K562 (cell line): ENCODE results near the gene VEGFA. TPM values are rescaled to one million over a fixed set of nuclear protein-coding genes. Genes with fewer than 3 reads are reported as not detected.

Experiments
- ATAC-seq: fragments of 200-7000 bp; cut with Tn5 transposase; 3 replicates; pipeline ENCODE4 v1.9.1; 2020; ENCODE audit warnings: moderate library complexity
- BruUV-seq: library from RNA; stranded (reverse); fragments of 400-500 nt; replicated peaks from 2 replicates; lab custom pipeline; 2021; lab: Mats Ljungman, UMichigan
- CTCF ChIA-PET: fragments of 300-600 bp; formaldehyde crosslinking; extraction: SDS; loops from one replicate; lab custom pipeline; 2021; ENCODE audit warnings: low intra/inter-chr PET ratio; lab: Yijun Ruan, JAX
- POLR2A ChIA-PET: fragments of 300-600, 350-650 bp; sonication (Branson Sonifier 250); formaldehyde crosslinking; extraction: SDS; loops from one replicate; lab custom pipeline; 2021; ENCODE audit warnings: antibody characterized with exemption, inconsistent platforms; lab: Yijun Ruan, JAX
- DNase-seq, 4 experiments: peaks; one replicate each; pipeline versions ENCODE4 v3.0.0 to v3.0.0-alpha.2; 2011 to 2018; ENCODE audit warnings: low spot score in 3 of 4, mixed read lengths in 3 of 4; ENCODE audit errors: extremely low read depth in 1 of 4
- FAIRE-seq: peaks from 2 replicates; lab custom pipeline; 2011; peaks lifted over from hg19 to GRCh38; lab: Jason Lieb, UNC
- H2AFZ ChIP-seq: 2 replicates; pipeline ENCODE4 v1.6.0; 2011; ENCODE audit warnings: low read depth, low read length, control low read depth, inconsistent platforms
- H3K27ac ChIP-seq: fragments of 200-600 bp; 3 replicates; pipeline ENCODE4 v1.8.0; 2011; ENCODE audit warnings: low read depth, mild to moderate bottlenecking, control low read depth, inconsistent platforms, low read length, moderate library complexity, mixed read lengths; ENCODE audit errors: extremely low read depth
- H3K27me3 ChIP-seq, 2 experiments: fragments of 300-600 bp in 1 of 2; 2 replicates in 1 of 2; 3 replicates in 1 of 2; pipeline versions ENCODE4 v1.6.0 to v1.8.0; 2011; ENCODE audit warnings: inconsistent platforms in 2 of 2, low read length in 2 of 2, mild to moderate bottlenecking in 1 of 2, mixed read lengths in 1 of 2, moderate library complexity in 1 of 2; ENCODE audit not compliant: control insufficient read depth in 2 of 2, insufficient read depth in 2 of 2
- H3K36me3 ChIP-seq: fragments of 300-600 bp; 3 replicates; pipeline ENCODE4 v1.8.0; 2011; ENCODE audit warnings: mild to moderate bottlenecking, low read length, inconsistent platforms; ENCODE audit not compliant: control insufficient read depth, insufficient read depth
- H3K4me1 ChIP-seq, 2 experiments: fragments of 200-600 bp in 1 of 2; replicated peaks in 1 of 2; 2 replicates in 1 of 2; 3 replicates in 1 of 2; pipeline versions ENCODE4 v1.5.1 to v1.8.0; 2011; ENCODE audit warnings: inconsistent platforms in 2 of 2, low read length in 2 of 2, mild to moderate bottlenecking in 1 of 2, mixed read lengths in 1 of 2, moderate library complexity in 1 of 2; ENCODE audit not compliant: control insufficient read depth in 2 of 2, insufficient read depth in 2 of 2
- H3K4me2 ChIP-seq: 2 replicates; pipeline ENCODE4 v1.6.1; 2011; ENCODE audit warnings: low read length, control low read depth, inconsistent platforms, mixed read lengths; ENCODE audit not compliant: insufficient read depth
- H3K4me3 ChIP-seq: fragments of 200-600 bp; sonication (generic), shearing (Covaris generic); 2 replicates; pipeline ENCODE4 v1.5.1; 2016; ENCODE audit warnings: control low read depth, inconsistent platforms
- H3K79me2 ChIP-seq: fragments of 200-600 bp; 3 replicates; pipeline ENCODE4 v1.8.0; 2011; ENCODE audit warnings: low read length, inconsistent platforms; ENCODE audit not compliant: control insufficient read depth, insufficient read depth
- H3K9ac ChIP-seq, 2 experiments: 2 replicates each; pipeline versions ENCODE4 v1.6.0 to v1.6.1; 2011; ENCODE audit warnings: low read depth in 2 of 2, low read length in 2 of 2, control low read depth in 1 of 2, inconsistent platforms in 1 of 2, mild to moderate bottlenecking in 1 of 2, mixed read lengths in 1 of 2; ENCODE audit not compliant: insufficient read depth in 1 of 2
- H3K9me1 ChIP-seq: one replicate; pipeline ENCODE4 v1.6.0; 2011; ENCODE audit warnings: inconsistent platforms, mild to moderate bottlenecking, low read length, moderate library complexity; ENCODE audit not compliant: control insufficient read depth, insufficient read depth
- H3K9me3 ChIP-seq: replicated peaks from 2 replicates; pipeline ENCODE4 v1.5.1; 2011; ENCODE audit warnings: low read depth, low read length, inconsistent platforms; ENCODE audit not compliant: control insufficient read depth, insufficient read depth
- H4K20me1 ChIP-seq: replicated peaks from 2 replicates; pipeline ENCODE4 v1.6.1; 2011; ENCODE audit warnings: low read length, inconsistent platforms, mixed read lengths; ENCODE audit not compliant: control insufficient read depth, insufficient read depth
- HDAC6 ChIP-seq: IDR thresholded peaks from 2 replicates; pipeline ENCODE4 v1.6.1; 2012; ENCODE audit warnings: low read depth, mild to moderate bottlenecking, control low read depth, inconsistent platforms, low read length, moderate library complexity
- HMBOX1 ChIP-seq: sonication (generic); IDR thresholded peaks from 2 replicates; pipeline ENCODE4 v1.6.1; 2016
- HNRNPH1 ChIP-seq: fragments of 200-400 bp; formaldehyde crosslinking; optimal IDR thresholded peaks from 2 replicates; pipeline ENCODE3; 2017; ENCODE audit warnings: low read depth, mild to moderate bottlenecking, low read length, moderate library complexity
- RBM17 ChIP-seq: fragments of 200-400 bp; formaldehyde crosslinking; IDR thresholded peaks from 2 replicates; pipeline ENCODE4 v1.6.1; 2017; ENCODE audit warnings: low read depth, mild to moderate bottlenecking, low read length, borderline replicate concordance
- RBM22 ChIP-seq: fragments of 200-400 bp; formaldehyde crosslinking; IDR thresholded peaks from 2 replicates; pipeline ENCODE4 v1.6.1; 2018; ENCODE audit warnings: low read length, low read depth; ENCODE audit not compliant: poor library complexity, severe bottlenecking
- SIN3B ChIP-seq: fragments of 450-650 bp; IDR thresholded peaks from 2 replicates; pipeline ENCODE4 v1.6.1; 2017; ENCODE audit warnings: low read depth, mild to moderate bottlenecking, moderate library complexity
- ZNF212 ChIP-seq: fragments of 450-650 bp; formaldehyde crosslinking; IDR thresholded peaks from 2 replicates; pipeline ENCODE4 v1.4.0; 2020; ENCODE audit warnings: mild to moderate bottlenecking
- ZNF239 ChIP-seq: fragments of 250-450 bp; sonication (Bioruptor Pico); IDR thresholded peaks from 2 replicates; pipeline ENCODE4 v1.4.0; 2020; ENCODE audit warnings: mild to moderate bottlenecking
- WGBS: fragments of 100-300 bp; shearing (Covaris generic); methylation state at CpG from one replicate; pipeline ENCODE4 v1.1.6; 2016; ENCODE audit warnings: low coverage, mixed read lengths; ENCODE audit not compliant: insufficient coverage; ENCODE audit errors: missing lambda C conversion rate; 5-methylcytosine and 5-hydroxymethylcytosine counted together
- in situ Hi-C: fragments of 300-500 bp; cut with MboI; formaldehyde crosslinking; loops from 4 replicates; pipeline ENCODE4 v1.15.0; 2018; ENCODE audit warnings: inconsistent platforms, mixed read lengths
- intact Hi-C: fragments of 100-400 bp; cut with micrococcal nuclease; formaldehyde crosslinking; loops from 2 replicates; pipeline ENCODE4 v1.14.2; 2022
- polyA plus RNA-seq, 8 experiments: library from polyadenylated mRNA; depleted of rRNA in 4 of 8; stranded (reverse) in 5 of 8; unstranded in 3 of 8; fragments of >200 nt; fragmentation: Nextera tagmentation in 2 of 8; fragmentation: Illumina TruSeq in 1 of 8; extraction: Ambion mirVana in 2 of 8; extraction: Trizol in 1 of 8; gene quantifications; 2 replicates each; pipeline versions ENCODE4 v1.2.1 to v1.2.3, GENCODE V29; 2011 to 2014; ENCODE audit warnings: inconsistent platforms in 1 of 8, missing spikeins in 1 of 8
- total RNA-seq, 7 experiments: library from RNA; depleted of rRNA in 6 of 7; stranded (reverse); fragments of >200 nt in 6 of 7; fragmentation: Illumina TruSeq in 2 of 7; extraction: Trizol in 2 of 7; gene quantifications; 2 replicates each; pipeline versions ENCODE4 v1.2.1 to v1.2.3, GENCODE V29; 2011 to 2021; ENCODE audit warnings: low replicate concordance in 1 of 7

Gene VEGFA
- total and polyA plus RNA-seq, 9 of the 15 experiments (the other 6 are each of a cell fraction or from before 2014, with no cell fraction given), result 14.0 to 271 (median 124) TPM

- intact Hi-C loops, result no loop called here
- H3K36me3 ChIP-seq, result no peaks in the 10 kb centered on the region
- ChIA-PET POLR2A (no interaction called here), CTCF (no interaction called here)
- ATAC-seq (no peak), DNase-seq (no peak), FAIRE-seq (no peak)
- no peaks in the 10 kb centered on the region for H3K79me2 ChIP-seq
- H3K4me2 ChIP-seq, result no peak overlapping the region
- WGBS, result 17% methylated on average over 6 of the region's 6 CpGs
- BruUV-seq, result no TSS peak
- H2AFZ ChIP-seq, result no peak overlapping the region
- no peak overlapping the region for H3K27ac ChIP-seq
- no peaks in the 10 kb centered on the region for H4K20me1 ChIP-seq
- H3K27me3 ChIP-seq, result no peaks in the 10 kb centered on the region; a peak in 1 of 5 replicates
- TF ChIP-seq SIN3B (no peak), HMBOX1 (no peak), RBM22 (no peak), RBM17 (no peak), HNRNPH1 (no peak), ZNF239 (CRISPR knock-in tag) (no peak), HDAC6 (no peak), ZNF212 (CRISPR knock-in tag) (no peak)
- H3K9ac ChIP-seq, result peak overlapping the region in 1 of 2 experiments; percentile 21; a peak in 1 of 4 replicates
- peaks cover 32 to 33% of the 10 kb centered on the region in 2 experiments; a peak in 4 of 5 replicates for H3K4me1 ChIP-seq
- in situ Hi-C loops, result no loop called here
- no peaks in the 10 kb centered on the region for H3K9me3 ChIP-seq
- no peak overlapping the region for H3K4me3 ChIP-seq
- peaks cover 7% of the 10 kb centered on the region for H3K9me1 ChIP-seq
These were observed 28.8 kb upstream of the VEGFA start for GRCh38 chr6:43740961-43741764.
